Ishikawa (cell line): Measurements from ENCODE around the gene PIR.

ENCODE experiments used
- CEBPB ChIP-seq: IDR thresholded peaks from 2 replicates; pipeline ENCODE4 v1.6.1; 2012
- CREB1 ChIP-seq: IDR thresholded peaks from 2 replicates; pipeline ENCODE4 v1.6.1; 2012; ENCODE audit warnings: low read depth
- EGR1 ChIP-seq: IDR thresholded peaks from 2 replicates; pipeline ENCODE4 v1.6.1; 2012
- EP300 ChIP-seq: IDR thresholded peaks from 2 replicates; pipeline ENCODE4 v1.6.1; 2012; ENCODE audit warnings: borderline replicate concordance
- FOXM1 ChIP-seq: IDR thresholded peaks from 2 replicates; pipeline ENCODE4 v1.6.1; 2012; ENCODE audit warnings: low read depth, borderline replicate concordance
- MAX ChIP-seq: IDR thresholded peaks from 2 replicates; pipeline ENCODE4 v1.6.1; 2012
- NFIC ChIP-seq: IDR thresholded peaks from 2 replicates; pipeline ENCODE4 v1.6.1; 2012
- RAD21 ChIP-seq: IDR thresholded peaks from 2 replicates; pipeline ENCODE4 v1.6.1; 2012; ENCODE audit warnings: low read depth
- REST ChIP-seq: IDR thresholded peaks from 2 replicates; pipeline ENCODE4 v1.6.1; 2012; ENCODE audit warnings: low read depth, mild to moderate bottlenecking
- TAF1 ChIP-seq: IDR thresholded peaks from 2 replicates; pipeline ENCODE4 v1.6.1; 2012; ENCODE audit warnings: low read depth, mild to moderate bottlenecking
- TCF12 ChIP-seq: IDR thresholded peaks from 2 replicates; pipeline ENCODE4 v1.6.1; 2012; ENCODE audit warnings: low read depth
- TEAD4 ChIP-seq: IDR thresholded peaks from 2 replicates; pipeline ENCODE4 v1.6.1; 2012
- USF1 ChIP-seq: IDR thresholded peaks from 2 replicates; pipeline ENCODE4 v1.6.1; 2012
- YY1 ChIP-seq: IDR thresholded peaks from 2 replicates; pipeline ENCODE4 v1.6.1; 2012; ENCODE audit warnings: low read depth
- ZBTB7A ChIP-seq: IDR thresholded peaks from 2 replicates; pipeline ENCODE4 v1.6.1; 2012; ENCODE audit warnings: low read depth

Gene PIR

GRCh38 chrX:15515931-15516330 lies 22.8 kb upstream of the PIR start:
- TF ChIP-seq ZBTB7A (no peak), MAX (no peak), FOXM1 (no peak), REST (no peak), NFIC (no peak), TAF1 (no peak), USF1 (no peak), RAD21 (no peak), TCF12 (no peak), CREB1 (no peak), TEAD4 (no peak), EGR1 (no peak), CEBPB (no peak), EP300 (no peak), YY1 (no peak)

- TF ChIP-seq CEBPB (no peak), REST (no peak), TAF1 (no peak), EP300 (no peak), EGR1 (no peak), CREB1 (no peak), USF1 (no peak), RAD21 (no peak), FOXM1 (no peak)
Measured at GRCh38 chrX:15514279-15514678, 21.1 kb upstream of the PIR start.

- no peak for TF ChIP-seq USF1
- TF ChIP-seq TCF12 = no peak
- no peak for TF ChIP-seq ZBTB7A
- TF ChIP-seq REST = no peak
- no peak for TF ChIP-seq EGR1
- TF ChIP-seq FOXM1 = no peak
- no peak for TF ChIP-seq TAF1
- no peak for TF ChIP-seq TEAD4
- no peak for TF ChIP-seq MAX
- TF ChIP-seq RAD21 = no peak
- TF ChIP-seq CEBPB = no peak
- TF ChIP-seq NFIC = no peak
- no peak for TF ChIP-seq CREB1
- TF ChIP-seq EP300 = no peak
- no peak for TF ChIP-seq YY1
Measured at GRCh38 chrX:15512401-15512965, 19.4 kb upstream of the PIR start.

- TF ChIP-seq EP300 (no peak), ZBTB7A (no peak), FOXM1 (no peak), REST (no peak), USF1 (no peak)
Measured at GRCh38 chrX:15511563-15511962, 18.4 kb upstream of the PIR start.
